HG03097 (cell line): ENCODE measurements around the gene ITPR3.

Experiments
- ATAC-seq: cut with Tn5 transposase; IDR thresholded peaks from one replicate; pipeline ENCODE4 v1.9.1; 2021; ENCODE audit not compliant: unreplicated experiment, low FRiP score

ITPR3 gene

DNA sequence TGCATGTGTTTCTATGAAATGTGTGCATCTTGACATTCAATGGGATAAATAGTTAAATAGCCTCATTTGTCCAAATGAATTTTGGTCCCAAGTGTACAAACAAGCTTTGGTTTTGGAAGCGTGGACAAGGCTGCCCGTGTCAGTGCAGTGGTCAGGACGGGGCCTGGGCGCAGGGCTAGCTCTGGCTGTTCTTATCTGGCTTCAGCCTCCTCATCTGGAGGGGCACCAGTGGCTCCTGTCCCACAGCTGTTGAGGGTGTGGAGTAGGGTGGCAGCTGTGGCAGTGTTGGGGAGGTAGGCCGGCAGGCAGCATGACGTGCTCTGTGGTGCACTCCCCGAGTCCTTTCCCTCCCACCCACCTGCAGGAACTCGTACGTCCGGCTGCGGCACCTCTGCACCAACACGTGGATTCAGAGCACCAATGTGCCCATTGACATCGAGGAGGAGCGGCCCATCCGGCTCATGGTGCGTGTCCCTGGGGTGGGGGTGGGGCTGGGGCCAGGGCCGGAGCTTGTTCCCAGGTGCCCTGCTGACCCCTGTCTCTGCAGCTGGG is 43.5 kb downstream of the ITPR3 start:
- ATAC-seq, result no peak

DNA sequence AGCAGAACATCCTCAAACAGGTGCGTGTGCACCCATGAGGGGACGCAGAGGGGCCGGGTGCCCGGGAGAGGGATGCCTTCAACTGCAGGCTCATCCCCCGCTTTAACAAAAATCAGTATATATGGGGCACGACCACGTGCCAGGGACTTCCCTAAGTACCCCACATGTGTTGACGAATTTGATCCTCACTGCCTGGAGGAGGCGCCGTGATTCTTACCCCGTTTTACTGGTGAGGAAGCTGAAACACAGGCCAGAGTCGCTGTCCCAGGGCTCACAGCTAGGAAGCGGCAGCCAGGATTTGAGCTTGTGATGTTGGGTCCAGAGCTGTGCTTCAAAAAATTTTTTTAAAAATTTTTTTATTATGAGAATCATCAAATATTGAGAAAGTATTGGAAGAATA is 44.8 kb downstream of the ITPR3 start:
- no peak for ATAC-seq

DNA sequence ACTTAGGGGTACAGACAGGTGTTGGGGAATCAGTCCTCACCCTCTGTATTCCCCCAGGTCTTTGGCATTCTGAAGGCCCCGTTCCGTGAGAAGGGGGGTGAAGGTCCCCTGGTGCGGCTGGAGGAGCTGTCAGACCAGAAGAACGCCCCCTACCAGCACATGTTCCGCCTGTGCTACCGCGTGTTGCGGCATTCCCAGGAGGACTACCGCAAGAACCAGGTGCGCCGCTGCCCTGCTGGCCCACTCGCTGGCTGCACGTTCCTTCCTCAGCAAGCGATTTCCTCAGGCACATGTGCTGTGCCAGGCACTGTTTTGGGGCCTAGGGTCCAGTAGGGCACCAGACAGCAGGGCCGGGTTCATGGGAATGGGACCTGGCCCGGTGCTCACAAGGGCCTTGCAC is 46.0 kb downstream of the ITPR3 start:
- ATAC-seq, result no peak

DNA sequence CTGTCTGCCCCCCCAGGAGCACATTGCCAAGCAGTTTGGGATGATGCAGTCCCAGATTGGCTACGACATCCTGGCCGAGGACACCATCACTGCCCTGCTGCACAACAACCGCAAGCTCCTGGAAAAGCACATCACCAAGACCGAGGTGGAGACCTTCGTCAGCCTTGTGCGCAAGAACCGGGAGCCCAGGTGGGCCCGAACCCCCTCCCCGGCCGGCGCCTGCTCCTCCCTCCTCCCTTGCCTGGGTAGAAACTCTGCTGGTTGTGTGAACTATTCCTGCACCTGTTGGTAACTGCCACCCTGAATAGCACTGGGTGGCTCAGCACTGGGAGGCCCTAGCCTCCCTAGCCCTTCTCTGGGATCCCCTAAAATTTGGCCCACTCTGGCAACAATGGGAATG is 46.7 kb downstream of the ITPR3 start:
- ATAC-seq, result no peak

DNA sequence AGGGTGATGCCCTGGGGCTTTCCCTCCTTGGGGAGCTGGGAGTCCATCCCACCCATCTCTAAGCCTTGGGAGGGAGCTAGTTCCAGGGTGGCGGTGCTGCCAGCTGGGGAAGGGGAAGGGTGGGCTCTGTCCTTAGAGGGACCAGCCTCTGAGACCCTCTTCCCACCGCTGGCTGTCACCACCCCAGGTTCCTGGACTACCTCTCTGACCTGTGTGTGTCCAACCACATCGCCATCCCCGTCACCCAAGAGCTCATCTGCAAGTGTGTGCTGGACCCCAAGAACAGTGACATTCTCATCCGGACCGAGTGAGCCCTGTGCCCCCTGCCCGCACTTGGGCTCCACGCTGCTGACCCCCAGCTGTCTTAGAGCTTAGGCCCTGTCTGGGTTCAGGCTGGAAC is 47.2 kb downstream of the ITPR3 start:
- ATAC-seq, result no peak

GRCh38 chr6:33668914-33669313 is 47.8 kb downstream of the ITPR3 start:
- ATAC-seq, result no peak

DNA sequence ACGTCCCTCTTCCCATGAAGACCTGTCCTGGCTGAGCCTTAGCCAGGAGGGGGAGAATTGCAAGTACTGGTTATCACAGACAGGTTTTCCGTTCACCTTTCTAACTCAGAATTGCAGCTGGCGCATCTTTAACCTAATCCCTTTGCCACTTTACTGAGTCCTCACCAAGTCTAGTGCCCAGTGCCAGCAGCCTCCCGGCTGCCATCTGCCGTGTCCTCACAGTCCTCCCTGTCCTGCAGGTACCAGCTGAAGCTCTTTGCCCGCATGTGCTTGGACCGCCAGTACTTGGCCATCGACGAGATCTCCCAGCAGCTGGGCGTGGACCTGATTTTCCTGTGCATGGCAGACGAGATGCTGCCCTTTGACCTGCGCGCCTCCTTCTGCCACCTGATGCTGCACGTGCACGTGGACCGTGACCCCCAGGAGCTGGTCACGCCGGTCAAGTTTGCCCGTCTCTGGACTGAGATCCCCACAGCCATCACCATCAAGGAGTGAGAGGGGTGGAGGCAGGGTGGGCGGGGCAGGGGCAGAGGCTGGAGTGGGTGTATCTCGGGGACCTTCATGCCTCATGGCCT is 49.1 kb downstream of the ITPR3 start:
- ATAC-seq, result no peak

DNA sequence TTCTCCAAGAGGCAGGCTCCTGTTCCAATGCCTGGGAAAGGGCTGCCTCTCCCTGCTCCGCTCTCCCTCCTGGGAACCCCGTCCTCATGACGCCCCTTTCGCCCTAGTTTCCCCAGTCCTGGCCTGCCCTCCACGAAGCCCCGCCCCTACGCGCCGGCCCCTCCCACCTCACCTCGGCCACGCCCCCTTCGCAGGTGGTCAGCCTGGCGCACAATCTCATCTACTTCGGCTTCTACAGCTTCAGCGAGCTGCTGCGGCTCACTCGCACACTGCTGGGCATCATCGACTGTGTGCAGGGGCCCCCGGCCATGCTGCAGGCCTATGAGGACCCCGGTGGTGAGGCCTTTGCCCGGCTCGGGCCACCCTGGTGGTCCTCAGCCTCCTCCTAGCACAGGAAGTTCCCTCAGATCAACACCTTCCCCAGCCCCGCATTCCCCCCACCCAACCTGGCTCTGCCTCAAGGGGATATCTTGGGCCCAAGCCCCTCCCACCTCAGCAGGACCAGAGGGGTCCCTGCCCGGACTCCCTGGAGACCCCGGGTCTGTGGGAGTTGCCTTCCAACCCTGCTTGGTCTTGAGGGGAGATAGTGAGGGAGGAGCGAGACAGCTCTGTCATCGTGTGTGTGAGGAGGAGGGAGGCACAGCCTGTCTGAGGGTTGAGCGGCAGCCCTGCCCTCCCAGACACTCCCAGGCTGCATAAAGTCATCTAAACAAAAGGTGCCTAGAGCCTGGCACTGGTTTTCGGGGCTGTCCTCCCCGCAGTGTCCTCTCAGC is 50.0 kb downstream of the ITPR3 start:
- no peak for ATAC-seq

- no peak for ATAC-seq
Measured at GRCh38 chr6:33671744-33672072, 50.6 kb downstream of the ITPR3 start.

GRCh38 chr6:33672808-33673207 is 51.7 kb downstream of the ITPR3 start:
- ATAC-seq, result no peak

- ATAC-seq, result no peak
Measured at GRCh38 chr6:33673851-33674250, 52.7 kb downstream of the ITPR3 start.

DNA sequence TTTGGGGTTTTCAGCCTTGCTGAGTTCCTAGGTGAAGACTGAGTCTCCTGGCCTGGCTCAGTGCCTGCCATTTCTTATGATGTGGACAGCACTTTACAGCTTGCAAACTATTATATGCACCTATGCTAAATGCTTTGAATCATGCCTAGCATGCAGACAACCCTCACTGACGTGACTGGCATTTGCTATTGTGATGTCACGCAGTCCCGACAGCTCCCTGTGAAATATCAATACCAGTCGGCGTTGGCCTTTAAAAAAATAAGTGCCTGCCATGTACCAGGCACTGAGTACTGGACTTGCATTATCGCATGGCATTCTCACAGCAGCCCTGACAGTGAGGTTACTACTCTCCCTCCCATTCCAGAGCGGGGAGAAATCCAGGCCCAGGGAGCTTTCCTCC is 54.8 kb downstream of the ITPR3 start:
- ATAC-seq, result no peak

DNA sequence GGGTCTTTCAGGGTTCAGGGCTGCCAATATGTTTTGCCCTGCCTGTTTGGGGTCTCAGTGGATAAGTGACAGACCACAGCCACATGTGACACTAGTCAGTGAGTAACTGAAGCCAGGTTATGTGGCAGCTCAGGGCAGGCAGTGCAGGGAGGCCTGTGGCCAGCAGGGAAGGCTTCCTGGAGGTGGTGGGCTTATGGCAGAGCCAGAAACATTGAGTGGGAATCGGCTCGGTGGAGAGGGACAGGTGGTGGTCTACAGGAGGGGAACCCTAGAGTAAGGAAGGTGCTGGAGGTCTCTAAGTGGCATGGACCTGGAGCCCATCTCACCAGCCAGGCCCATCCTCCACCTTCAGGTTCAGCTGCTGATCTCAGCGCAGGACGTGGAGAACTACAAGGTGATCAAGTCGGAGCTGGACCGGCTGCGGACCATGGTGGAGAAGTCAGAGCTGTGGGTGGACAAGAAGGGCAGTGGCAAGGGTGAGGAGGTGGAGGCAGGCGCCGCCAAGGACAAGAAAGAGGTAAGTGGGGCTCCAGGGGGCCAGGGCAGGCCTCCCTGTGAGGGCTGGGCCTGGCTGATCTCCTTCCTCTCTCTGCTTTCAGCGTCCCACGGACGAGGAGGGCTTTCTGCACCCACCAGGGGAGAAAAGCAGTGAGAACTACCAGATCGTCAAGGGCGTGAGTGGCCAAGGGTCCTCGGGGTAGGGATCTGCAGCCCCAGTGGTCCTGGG is 55.5 kb downstream of the ITPR3 start:
- no peak for ATAC-seq

DNA sequence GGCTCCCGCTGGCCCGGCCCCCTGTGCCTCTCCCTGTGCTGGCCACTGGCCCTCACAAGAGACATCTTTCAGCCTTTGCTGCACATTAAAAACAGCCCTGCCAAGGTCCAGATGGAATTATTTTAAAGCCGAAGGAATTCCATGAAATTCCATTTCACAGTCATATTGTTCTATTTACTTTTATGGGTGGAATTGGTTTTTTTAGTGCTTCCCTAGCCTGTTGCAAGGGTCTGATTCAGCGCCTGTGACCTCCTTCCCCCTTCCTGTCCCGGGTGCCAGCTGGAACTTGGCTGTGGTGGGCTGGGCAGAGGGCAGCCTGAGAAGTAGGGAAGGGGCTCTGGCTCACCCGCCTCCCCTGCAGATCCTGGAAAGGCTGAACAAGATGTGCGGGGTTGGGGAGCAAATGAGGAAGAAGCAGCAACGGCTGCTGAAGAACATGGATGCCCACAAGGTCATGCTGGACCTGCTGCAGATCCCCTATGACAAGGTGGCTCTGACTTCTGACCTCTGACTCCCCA is 56.1 kb downstream of the ITPR3 start:
- ATAC-seq, result no peak

- no peak for ATAC-seq
Measured at GRCh38 chr6:33677689-33678088, 56.6 kb downstream of the ITPR3 start.

DNA sequence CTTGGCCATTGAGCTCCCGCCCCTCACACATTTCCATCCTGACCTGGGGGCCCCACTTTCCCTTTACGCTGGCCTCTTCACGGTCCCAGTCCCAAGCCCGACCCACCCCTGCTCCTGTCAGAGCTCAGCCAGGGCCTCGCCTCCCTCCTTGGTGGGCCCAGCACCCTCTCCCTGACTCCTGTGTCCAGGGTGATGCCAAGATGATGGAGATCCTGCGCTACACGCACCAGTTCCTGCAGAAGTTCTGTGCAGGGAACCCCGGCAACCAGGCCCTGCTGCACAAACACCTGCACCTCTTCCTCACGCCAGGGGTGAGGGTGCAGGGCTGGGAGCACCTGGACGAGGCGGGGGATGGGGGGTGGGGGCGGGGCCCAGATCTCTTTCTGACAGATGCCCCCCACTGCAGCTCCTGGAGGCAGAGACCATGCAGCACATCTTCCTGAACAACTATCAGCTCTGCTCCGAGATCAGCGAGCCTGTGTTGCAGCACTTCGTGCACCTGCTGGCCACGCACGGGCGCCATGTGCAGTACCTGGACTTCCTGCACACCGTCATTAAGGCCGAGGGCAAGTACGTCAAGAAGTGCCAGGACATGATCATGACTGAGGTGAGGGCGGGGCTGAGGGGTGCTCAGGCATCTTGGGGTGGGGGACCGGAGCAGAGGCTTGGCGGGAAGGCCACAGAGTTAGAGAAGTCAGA is 57.3 kb downstream of the ITPR3 start:
- ATAC-seq, result no peak

DNA sequence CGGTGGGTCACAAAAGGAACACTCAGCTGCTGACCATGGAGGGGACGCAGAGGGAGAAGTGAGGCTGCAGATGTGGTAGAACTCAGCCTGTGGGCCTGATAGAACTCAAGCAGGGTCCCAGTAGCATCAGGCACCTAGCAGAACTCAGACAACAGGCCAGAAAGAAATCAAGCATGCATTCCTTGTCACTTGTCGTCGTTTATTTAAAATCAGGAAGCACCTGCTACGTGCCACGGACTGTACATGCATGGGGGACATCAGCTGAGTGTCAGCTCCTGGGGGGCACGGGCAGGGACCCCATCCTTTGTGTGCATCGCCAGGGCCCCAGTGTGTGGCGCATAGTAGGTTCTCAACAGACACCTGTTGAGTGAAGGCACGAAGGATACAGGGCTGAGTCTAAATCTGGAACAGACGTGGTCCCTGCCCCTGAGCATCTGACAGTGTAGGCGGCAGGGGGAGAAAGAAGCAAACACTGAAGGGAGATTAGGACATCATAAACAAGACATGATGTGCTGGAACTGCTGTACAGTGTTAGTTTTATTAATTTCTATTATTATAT is 57.9 kb downstream of the ITPR3 start:
- ATAC-seq, result no peak

DNA sequence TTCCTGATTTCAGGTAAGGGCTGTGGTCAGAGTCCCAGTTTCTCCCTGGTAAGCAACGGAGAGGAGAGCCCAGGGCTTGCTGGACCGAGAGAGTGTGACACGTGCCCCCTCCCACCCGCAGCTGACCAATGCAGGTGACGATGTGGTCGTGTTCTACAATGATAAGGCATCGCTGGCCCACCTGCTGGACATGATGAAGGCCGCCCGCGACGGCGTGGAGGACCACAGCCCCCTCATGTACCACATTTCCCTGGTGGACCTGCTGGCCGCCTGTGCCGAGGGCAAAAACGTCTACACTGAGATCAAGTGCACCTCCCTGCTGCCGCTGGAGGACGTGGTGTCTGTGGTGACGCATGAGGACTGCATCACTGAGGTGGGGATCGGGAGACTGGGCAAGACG is 58.6 kb downstream of the ITPR3 start:
- ATAC-seq, result no peak

- ATAC-seq, result no peak
Measured at GRCh38 chr6:33682341-33682740, 61.2 kb downstream of the ITPR3 start.

GRCh38 chr6:33683051-33683571 is 62.0 kb downstream of the ITPR3 start:
- no peak for ATAC-seq
